Measurements from ENCODE around the gene IKZF2.

The IKZF2 gene

DNA sequence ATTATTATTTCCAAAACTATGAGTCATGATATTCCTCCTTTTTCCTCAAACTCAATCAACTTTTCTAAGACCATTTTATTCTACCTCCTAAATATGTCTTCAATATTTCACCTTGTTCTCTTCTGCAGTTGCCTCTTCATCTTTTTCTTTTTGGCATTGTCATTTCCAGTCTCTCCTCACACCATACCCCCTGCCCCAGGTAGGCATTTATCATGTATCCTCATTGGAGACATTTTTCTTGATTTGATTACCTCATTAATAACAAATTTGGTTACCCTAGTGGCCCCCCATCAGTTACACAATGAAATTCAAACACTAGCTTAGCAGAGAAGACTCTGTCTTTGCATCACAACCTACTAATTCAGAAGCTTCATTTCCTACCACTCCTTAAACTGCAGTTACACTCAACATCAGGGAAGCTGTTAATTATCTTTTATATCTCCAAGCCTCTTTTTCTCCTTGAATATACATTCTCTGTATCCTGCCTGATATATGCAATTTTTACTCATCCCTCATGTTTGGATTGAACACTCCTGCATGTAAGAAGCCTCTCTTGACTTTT lies 133.0 kb downstream of the IKZF2 start:
- Histone ChIP-seq H3K4me3 (ENCODE audit: low read depth, low read length) (no peak overlapping the region), H3K9me3 (no peaks in the 10 kb centered on the region), H3K36me3 (no peaks in the 10 kb centered on the region), H3K4me1 (no peaks in the 10 kb centered on the region), H3K27me3 (peaks cover 6% of the 10 kb centered on the region)
- no peak for DNase-seq
- TF ChIP-seq, protein P1, sequence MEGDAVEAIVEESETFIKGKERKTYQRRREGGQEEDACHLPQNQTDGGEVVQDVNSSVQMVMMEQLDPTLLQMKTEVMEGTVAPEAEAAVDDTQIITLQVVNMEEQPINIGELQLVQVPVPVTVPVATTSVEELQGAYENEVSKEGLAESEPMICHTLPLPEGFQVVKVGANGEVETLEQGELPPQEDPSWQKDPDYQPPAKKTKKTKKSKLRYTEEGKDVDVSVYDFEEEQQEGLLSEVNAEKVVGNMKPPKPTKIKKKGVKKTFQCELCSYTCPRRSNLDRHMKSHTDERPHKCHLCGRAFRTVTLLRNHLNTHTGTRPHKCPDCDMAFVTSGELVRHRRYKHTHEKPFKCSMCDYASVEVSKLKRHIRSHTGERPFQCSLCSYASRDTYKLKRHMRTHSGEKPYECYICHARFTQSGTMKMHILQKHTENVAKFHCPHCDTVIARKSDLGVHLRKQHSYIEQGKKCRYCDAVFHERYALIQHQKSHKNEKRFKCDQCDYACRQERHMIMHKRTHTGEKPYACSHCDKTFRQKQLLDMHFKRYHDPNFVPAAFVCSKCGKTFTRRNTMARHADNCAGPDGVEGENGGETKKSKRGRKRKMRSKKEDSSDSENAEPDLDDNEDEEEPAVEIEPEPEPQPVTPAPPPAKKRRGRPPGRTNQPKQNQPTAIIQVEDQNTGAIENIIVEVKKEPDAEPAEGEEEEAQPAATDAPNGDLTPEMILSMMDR (IDR thresholded peaks at IDR 0.05; ENCODE audit: low read depth, low read length) = no peak

DNA sequence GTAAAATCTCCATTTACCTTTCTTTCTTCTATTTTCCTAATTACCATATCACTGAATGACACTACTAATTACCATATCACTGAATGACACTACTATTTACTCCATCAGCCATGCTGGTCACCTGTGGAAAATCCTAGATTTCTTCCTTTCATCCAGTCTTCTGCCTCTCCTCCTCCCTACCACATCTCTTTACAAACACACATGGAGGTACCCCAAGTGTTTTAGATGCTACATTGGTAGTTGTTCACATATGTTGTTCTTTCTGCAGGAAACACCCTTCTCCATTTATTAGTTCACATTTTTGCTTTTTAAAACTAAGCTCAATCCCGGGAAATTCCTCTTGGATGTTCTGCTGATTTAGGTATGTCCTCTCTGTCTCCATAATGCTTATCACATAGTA lies 134.0 kb downstream of the IKZF2 start:
- TF ChIP-seq, protein P1 (IDR thresholded peaks at IDR 0.05; ENCODE audit: low read depth, low read length) = no peak
- Histone ChIP-seq H3K27me3 (peaks cover 6% of the 10 kb centered on the region), H3K9me3 (no peaks in the 10 kb centered on the region), H3K4me1 (no peaks in the 10 kb centered on the region), H3K36me3 (no peaks in the 10 kb centered on the region), H3K4me3 (ENCODE audit: low read depth, low read length) (no peak overlapping the region)
- no peak for DNase-seq

DNA sequence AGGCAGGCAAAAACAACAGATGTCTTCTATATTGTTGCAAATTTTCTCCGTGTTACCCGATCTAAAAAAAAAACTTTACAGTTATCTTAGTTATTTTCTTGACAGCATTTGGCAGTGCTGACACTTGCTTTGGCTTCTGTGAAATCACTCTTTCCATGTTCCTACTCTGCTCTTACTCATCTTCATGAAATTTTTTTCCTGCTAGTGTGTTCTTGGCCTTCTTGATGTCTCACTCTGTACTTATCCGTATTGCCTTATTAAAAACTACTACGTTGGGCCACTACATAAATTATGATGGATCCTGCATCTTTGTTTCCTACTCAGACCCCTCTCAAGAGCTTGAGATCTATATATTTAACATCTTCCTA lies 134.4 kb downstream of the IKZF2 start:
- Histone ChIP-seq H3K9me3 (no peaks in the 10 kb centered on the region), H3K4me1 (no peaks in the 10 kb centered on the region), H3K36me3 (no peaks in the 10 kb centered on the region), H3K4me3 (ENCODE audit: low read depth, low read length) (no peak overlapping the region), H3K27me3 (peaks cover 6% of the 10 kb centered on the region)
- TF ChIP-seq, protein P1 (IDR thresholded peaks at IDR 0.05; ENCODE audit: low read depth, low read length) = no peak
- no peak for DNase-seq

DNA sequence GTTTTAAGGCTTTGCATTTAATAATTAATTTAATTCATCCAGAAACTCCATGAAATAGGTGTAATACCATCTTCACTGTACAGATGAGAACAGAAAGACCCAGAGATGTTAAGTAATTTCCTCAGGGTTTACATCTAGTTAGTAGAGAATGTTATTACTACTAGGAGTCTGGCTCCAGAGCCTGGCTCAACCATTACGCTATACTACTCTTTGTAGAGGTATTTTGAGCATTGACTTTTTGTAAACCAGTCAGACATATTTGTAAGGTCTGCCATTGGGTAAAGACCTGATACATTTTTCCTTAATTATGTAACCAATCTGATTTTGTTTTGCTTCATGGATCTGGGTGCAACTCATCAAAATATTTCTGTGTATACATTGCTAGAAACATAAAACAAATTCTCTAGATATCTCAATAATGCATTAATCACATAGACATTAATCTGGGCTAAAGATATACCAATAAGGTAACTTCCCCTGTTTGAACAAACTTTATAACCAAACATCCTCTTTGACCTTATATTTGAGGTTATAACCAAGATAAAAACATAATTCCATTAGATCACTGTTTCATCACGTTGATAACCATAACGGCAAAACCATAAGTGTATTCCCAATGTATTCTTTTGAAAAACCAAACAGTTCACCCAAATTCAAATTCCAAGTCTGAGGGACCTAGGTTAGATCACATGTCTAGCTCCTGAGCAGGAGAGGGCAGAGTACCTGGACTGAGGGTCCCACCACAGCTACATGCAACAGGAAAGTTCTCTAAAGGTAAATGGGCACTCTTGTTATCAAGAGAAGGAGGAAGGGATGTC lies 135.0 kb downstream of the IKZF2 start:
- no peak overlapping the region for H3K4me3 ChIP-seq (ENCODE audit: low read depth, low read length)
- TF ChIP-seq, protein P1 (IDR thresholded peaks at IDR 0.05; ENCODE audit: low read depth, low read length) = no peak
- H3K9me3 ChIP-seq = no peaks in the 10 kb centered on the region
- H3K4me1 ChIP-seq = no peaks in the 10 kb centered on the region
- peaks cover 6% of the 10 kb centered on the region for H3K27me3 ChIP-seq
- DNase-seq = no peak
- no peaks in the 10 kb centered on the region for H3K36me3 ChIP-seq

DNA sequence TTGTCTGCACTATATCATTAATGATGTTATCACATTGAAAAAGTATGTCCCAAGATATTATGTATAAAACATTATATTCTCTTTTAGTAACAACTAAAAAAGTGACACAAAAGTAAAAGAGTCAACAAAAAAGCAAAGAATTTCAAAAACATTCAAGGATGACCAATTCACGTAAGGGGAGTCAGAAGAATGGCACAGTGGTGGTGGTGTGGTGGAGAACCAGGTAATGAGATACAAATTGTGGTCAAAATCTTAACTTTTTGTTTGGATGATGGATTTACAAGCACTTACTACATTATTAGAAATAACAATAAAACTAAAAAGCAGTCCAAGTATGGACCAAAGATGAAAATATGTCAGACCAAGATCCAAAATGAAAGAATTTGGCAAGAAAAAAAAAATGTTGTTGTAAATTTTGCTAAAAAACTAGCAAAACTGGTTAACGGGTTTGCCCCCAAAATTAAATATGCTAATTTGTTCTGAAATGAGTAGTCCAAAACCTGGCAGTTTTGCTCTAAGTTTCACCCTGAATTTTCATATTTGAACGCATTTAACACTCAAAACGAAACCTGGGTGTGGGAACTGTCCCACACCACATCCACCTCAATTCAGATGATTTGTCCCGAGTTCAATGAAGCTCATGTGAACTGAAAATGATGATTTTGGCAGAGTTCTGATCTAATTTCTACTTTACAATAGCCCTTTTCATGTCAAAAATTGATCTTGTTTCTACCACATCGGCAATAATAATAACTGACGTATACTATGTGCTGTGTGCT lies 135.8 kb downstream of the IKZF2 start:
- TF ChIP-seq, protein P1 (IDR thresholded peaks at IDR 0.05; ENCODE audit: low read depth, low read length) = no peak
- Histone ChIP-seq H3K4me1 (no peaks in the 10 kb centered on the region), H3K4me3 (ENCODE audit: low read depth, low read length) (no peak overlapping the region), H3K36me3 (no peaks in the 10 kb centered on the region), H3K27me3 (peaks cover 6% of the 10 kb centered on the region), H3K9me3 (no peaks in the 10 kb centered on the region)
- DNase-seq = no peak
